PFSK-1 (cell line): ENCODE data around the gene MSLN.

ENCODE experiments used
- FOXP2 ChIP-seq: optimal IDR thresholded peaks from 2 replicates; pipeline ENCODE3; 2011; ENCODE audit warnings: borderline replicate concordance, control low read depth, inconsistent platforms; ENCODE audit not compliant: insufficient read depth; ENCODE audit errors: extremely low read length, extremely low read depth
- POLR2AphosphoS5 ChIP-seq: IDR thresholded peaks from 2 replicates; pipeline ENCODE4 v1.6.1; 2012; ENCODE audit warnings: low read depth, mild to moderate bottlenecking, control low read depth, low read length, moderate library complexity
- SIN3A ChIP-seq: IDR thresholded peaks from 2 replicates; pipeline ENCODE4 v1.6.1; 2012; ENCODE audit warnings: mild to moderate bottlenecking, low read length, moderate library complexity, borderline replicate concordance; ENCODE audit not compliant: insufficient read depth
- TAF1 ChIP-seq: IDR thresholded peaks from 2 replicates; pipeline ENCODE4 v1.6.1; 2012; ENCODE audit warnings: low read length, control low read depth, borderline replicate concordance; ENCODE audit not compliant: insufficient read depth
- TF ChIP-seq, protein P1 (sequence below), 2 experiments: IDR thresholded peaks; 2 replicates each; pipeline versions ENCODE4 v1.6.1 to v1.8.0; 2011 to 2012; ENCODE audit warnings: low read depth in 2 of 2, low read length in 2 of 2, control low read depth in 1 of 2, inconsistent platforms in 1 of 2, mild to moderate bottlenecking in 1 of 2, moderate library complexity in 1 of 2; ENCODE audit not compliant: insufficient read depth in 1 of 2

DNA sequence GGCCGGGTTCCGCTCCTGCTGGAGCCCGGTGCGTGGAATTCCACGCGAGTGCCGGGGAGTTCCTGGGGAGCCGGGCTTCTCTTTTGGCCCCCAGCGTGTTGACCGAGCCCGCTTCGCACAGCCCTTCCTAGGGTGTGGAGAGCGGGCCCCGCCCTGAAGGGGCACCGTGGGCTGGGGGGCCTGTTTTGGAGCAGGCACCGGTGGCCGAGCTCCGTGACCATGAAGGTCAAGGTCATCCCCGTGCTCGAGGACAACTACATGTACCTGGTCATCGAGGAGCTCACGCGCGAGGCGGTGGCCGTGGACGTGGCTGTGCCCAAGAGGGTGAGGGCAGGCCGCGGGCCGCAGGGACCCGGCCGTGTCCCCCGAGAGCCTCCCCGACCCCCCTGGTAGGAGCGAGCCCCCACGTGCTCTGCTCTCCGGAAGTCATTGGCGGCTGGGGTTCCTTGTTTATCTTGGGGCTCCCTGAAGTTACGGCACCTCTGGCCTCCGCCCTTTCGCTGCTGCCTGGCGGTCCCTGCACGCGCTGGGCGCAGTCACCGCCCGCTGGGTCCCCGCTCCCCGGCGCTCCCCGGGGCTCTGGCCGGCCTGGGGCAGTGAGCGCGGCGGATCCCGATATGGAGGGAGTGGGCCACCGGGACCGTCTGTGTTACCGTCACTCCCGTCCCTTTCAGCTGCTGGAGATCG is 33.1 kb upstream of the MSLN start:
- TF ChIP-seq TAF1 (no peak), POLR2AphosphoS5 (no peak; the same call in 1 of the 2 replicates), SIN3A (no peak), FOXP2 (no peak)
- TF ChIP-seq, protein P1, sequence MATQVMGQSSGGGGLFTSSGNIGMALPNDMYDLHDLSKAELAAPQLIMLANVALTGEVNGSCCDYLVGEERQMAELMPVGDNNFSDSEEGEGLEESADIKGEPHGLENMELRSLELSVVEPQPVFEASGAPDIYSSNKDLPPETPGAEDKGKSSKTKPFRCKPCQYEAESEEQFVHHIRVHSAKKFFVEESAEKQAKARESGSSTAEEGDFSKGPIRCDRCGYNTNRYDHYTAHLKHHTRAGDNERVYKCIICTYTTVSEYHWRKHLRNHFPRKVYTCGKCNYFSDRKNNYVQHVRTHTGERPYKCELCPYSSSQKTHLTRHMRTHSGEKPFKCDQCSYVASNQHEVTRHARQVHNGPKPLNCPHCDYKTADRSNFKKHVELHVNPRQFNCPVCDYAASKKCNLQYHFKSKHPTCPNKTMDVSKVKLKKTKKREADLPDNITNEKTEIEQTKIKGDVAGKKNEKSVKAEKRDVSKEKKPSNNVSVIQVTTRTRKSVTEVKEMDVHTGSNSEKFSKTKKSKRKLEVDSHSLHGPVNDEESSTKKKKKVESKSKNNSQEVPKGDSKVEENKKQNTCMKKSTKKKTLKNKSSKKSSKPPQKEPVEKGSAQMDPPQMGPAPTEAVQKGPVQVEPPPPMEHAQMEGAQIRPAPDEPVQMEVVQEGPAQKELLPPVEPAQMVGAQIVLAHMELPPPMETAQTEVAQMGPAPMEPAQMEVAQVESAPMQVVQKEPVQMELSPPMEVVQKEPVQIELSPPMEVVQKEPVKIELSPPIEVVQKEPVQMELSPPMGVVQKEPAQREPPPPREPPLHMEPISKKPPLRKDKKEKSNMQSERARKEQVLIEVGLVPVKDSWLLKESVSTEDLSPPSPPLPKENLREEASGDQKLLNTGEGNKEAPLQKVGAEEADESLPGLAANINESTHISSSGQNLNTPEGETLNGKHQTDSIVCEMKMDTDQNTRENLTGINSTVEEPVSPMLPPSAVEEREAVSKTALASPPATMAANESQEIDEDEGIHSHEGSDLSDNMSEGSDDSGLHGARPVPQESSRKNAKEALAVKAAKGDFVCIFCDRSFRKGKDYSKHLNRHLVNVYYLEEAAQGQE (IDR thresholded peaks at IDR 0.05; ENCODE audit: insufficient read depth in 1 of 2, low read depth in 2 of 2, low read length in 2 of 2): no peak
